Endothelial cell of umbilical vein (primary cell): ENCODE results near the gene ADARB2. TPM values are rescaled to one million over a fixed set of nuclear protein-coding genes. Genes with fewer than 3 reads are reported as not detected.

Experiments
- BruUV-seq: library from RNA; stranded (reverse); fragments of 400-500 nt; replicated peaks from 2 replicates; lab custom pipeline; 2021; lab: Mats Ljungman, UMichigan
- CTCF ChIA-PET: fragments of 300-600, 350-600 bp; sonication (Branson Sonifier 250); formaldehyde crosslinking; loops from one replicate; lab custom pipeline; 2021; ENCODE audit warnings: antibody characterized with exemption, inconsistent platforms; lab: Charles Lee
- POLR2A ChIA-PET: fragments of 300-600, 350-600 bp; sonication (Branson Sonifier 250); formaldehyde crosslinking; loops from one replicate; lab custom pipeline; 2021; ENCODE audit warnings: antibody characterized with exemption, inconsistent platforms; lab: Charles Lee
- DNase-seq: peaks from one replicate; pipeline ENCODE4 v3.0.0-alpha.2; 2011; ENCODE audit warnings: low read depth, low spot score
- FAIRE-seq: peaks from 2 replicates; lab custom pipeline; 2011; peaks lifted over from hg19 to GRCh38; lab: Jason Lieb, UNC
- H2AFZ ChIP-seq: 2 replicates; pipeline ENCODE4 v1.6.0; 2012; ENCODE audit warnings: low read depth, low read length, control low read depth, inconsistent platforms
- H3K27ac ChIP-seq: 2 replicates; pipeline ENCODE4 v1.5.1; 2011; ENCODE audit warnings: low read depth, mild to moderate bottlenecking, control low read depth, low read length, moderate library complexity; ENCODE audit not compliant: insufficient read depth
- H3K27me3 ChIP-seq, 2 experiments: 2 replicates each; pipeline versions ENCODE4 v1.6.0 to v1.6.1; 2011; ENCODE audit warnings: low read length in 2 of 2, mixed read lengths in 1 of 2; ENCODE audit not compliant: control insufficient read depth in 2 of 2, insufficient read depth in 2 of 2
- H3K36me3 ChIP-seq, 2 experiments: 2 replicates in 1 of 2; 3 replicates in 1 of 2; pipeline ENCODE4 v1.5.1; 2011; ENCODE audit warnings: low read length in 2 of 2, mild to moderate bottlenecking in 1 of 2, moderate library complexity in 1 of 2; ENCODE audit not compliant: control insufficient read depth in 2 of 2, insufficient read depth in 2 of 2; ENCODE audit errors: extremely low read depth in 1 of 2
- H3K4me1 ChIP-seq: 3 replicates; pipeline ENCODE4 v1.5.1; 2011; ENCODE audit warnings: mild to moderate bottlenecking, low read length; ENCODE audit not compliant: control insufficient read depth, insufficient read depth; ENCODE audit errors: extremely low read depth
- H3K4me2 ChIP-seq: 2 replicates; pipeline ENCODE4 v1.6.1; 2011; ENCODE audit warnings: low read length, control low read depth, mixed read lengths; ENCODE audit not compliant: insufficient read depth
- H3K4me3 ChIP-seq, 3 experiments: fragments of 200-600 bp in 1 of 3; sonication (generic), shearing (Covaris generic) in 1 of 3; replicated peaks in 1 of 3; 2 replicates each; pipeline ENCODE4 v1.5.1; 2011 to 2016; ENCODE audit warnings: control low read depth in 3 of 3, low read length in 3 of 3, mild to moderate bottlenecking in 2 of 3, inconsistent platforms in 1 of 3, low read depth in 1 of 3, moderate library complexity in 1 of 3; ENCODE audit not compliant: insufficient read depth in 1 of 3
- H3K79me2 ChIP-seq: 2 replicates; pipeline ENCODE4 v1.6.0; 2012; ENCODE audit warnings: low read length, inconsistent platforms; ENCODE audit not compliant: control insufficient read depth, insufficient read depth
- H3K9ac ChIP-seq: replicated peaks from 2 replicates; pipeline ENCODE3; 2011; ENCODE audit warnings: low read length, control low read depth; ENCODE audit not compliant: insufficient read depth; ENCODE audit errors: extremely low read depth
- H3K9me1 ChIP-seq: replicated peaks from 3 replicates; pipeline ENCODE4 v1.6.0; 2011; ENCODE audit warnings: mild to moderate bottlenecking, low read length; ENCODE audit not compliant: control insufficient read depth, insufficient read depth; ENCODE audit errors: extremely low read depth
- H3K9me3 ChIP-seq: replicated peaks from 2 replicates; pipeline ENCODE4 v1.5.1; 2012; ENCODE audit warnings: low read length, inconsistent platforms; ENCODE audit not compliant: control insufficient read depth, insufficient read depth
- H4K20me1 ChIP-seq: replicated peaks from 2 replicates; pipeline ENCODE3; 2011; ENCODE audit warnings: mild to moderate bottlenecking, low read length; ENCODE audit not compliant: control insufficient read depth, insufficient read depth; ENCODE audit errors: extremely low read depth
- EZH2 ChIP-seq: IDR thresholded peaks from 2 replicates; pipeline ENCODE4 v1.6.1; 2012; ENCODE audit warnings: borderline replicate concordance, low read depth, mild to moderate bottlenecking, moderate library complexity, low read length, inconsistent platforms; ENCODE audit not compliant: severe bottlenecking
- FOS ChIP-seq: IDR thresholded peaks from 2 replicates; pipeline ENCODE4 v1.6.1; 2011; ENCODE audit warnings: mild to moderate bottlenecking, low read length, moderate library complexity, borderline replicate concordance; ENCODE audit not compliant: insufficient read depth
- GATA2 ChIP-seq: IDR thresholded peaks from 2 replicates; pipeline ENCODE4 v1.7.0; 2011; ENCODE audit warnings: low read depth, mild to moderate bottlenecking, moderate library complexity, mixed read lengths, low read length; ENCODE audit not compliant: insufficient read length, insufficient read depth
- JUN ChIP-seq: IDR thresholded peaks from 2 replicates; pipeline ENCODE4 v1.6.1; 2011; ENCODE audit warnings: borderline replicate concordance, low read depth; ENCODE audit not compliant: insufficient read length, insufficient read depth
- MYC ChIP-seq: IDR thresholded peaks from one replicate; pipeline ENCODE4 v1.6.1; 2011; ENCODE audit warnings: mild to moderate bottlenecking, low read depth, low read length
- POLR2A ChIP-seq: IDR thresholded peaks from 2 replicates; pipeline ENCODE4 v1.6.1; 2012; ENCODE audit warnings: low read depth, mild to moderate bottlenecking, control low read depth, low read length
- POLR2AphosphoS5 ChIP-seq: IDR thresholded peaks from 2 replicates; pipeline ENCODE4 v1.6.1; 2012; ENCODE audit warnings: low read depth, mild to moderate bottlenecking, control low read depth, low read length, moderate library complexity; ENCODE audit not compliant: insufficient read depth
- dilution Hi-C: fragments of 300-500 bp; cut with MboI; formaldehyde crosslinking; loops from one replicate; pipeline ENCODE4 v1.15.0; 2019; ENCODE audit warnings: low sequenced_read_pairs; ENCODE audit not compliant: extremely low pct_ligation_motif_present
- intact Hi-C: fragments of 100-400 bp; cut with micrococcal nuclease; formaldehyde crosslinking; loops from one replicate; pipeline ENCODE4 v1.10.0; 2022
- polyA plus RNA-seq, 4 experiments: library from polyadenylated mRNA; depleted of rRNA in 3 of 4; stranded (reverse) in 3 of 4; unstranded in 1 of 4; fragments of >200 nt; gene quantifications; 2 replicates each; pipeline versions ENCODE4 v1.2.1 to v1.2.3, GENCODE V29; 2011 to 2012; ENCODE audit warnings: missing spikeins in 1 of 4
- total RNA-seq: library from RNA; stranded (reverse); gene quantifications from 2 replicates; pipeline ENCODE4 v1.2.3, GENCODE V29; 2021
- TF ChIP-seq, protein P1 (sequence below): IDR thresholded peaks from 2 replicates; pipeline ENCODE4 v1.6.1; 2011; ENCODE audit not compliant: insufficient read depth, insufficient read length
- TF ChIP-seq, protein P2 (sequence below), 2 donors: IDR thresholded peaks; 1 replicate in 1 of 2; 2 replicates in 1 of 2; pipeline ENCODE4 v1.5.1; 2011; ENCODE audit warnings: low read length in 2 of 2, mild to moderate bottlenecking in 2 of 2, moderate library complexity in 2 of 2, control low read depth in 1 of 2, inconsistent platforms in 1 of 2, low read depth in 1 of 2; ENCODE audit not compliant: insufficient read depth in 1 of 2; ENCODE audit errors: extremely low read depth in 1 of 2

Gene ADARB2
- total and polyA plus RNA-seq, 2 donors (not counting 3 experiments of a cell fraction or from before 2014, with no cell fraction given) = not detected

DNA sequence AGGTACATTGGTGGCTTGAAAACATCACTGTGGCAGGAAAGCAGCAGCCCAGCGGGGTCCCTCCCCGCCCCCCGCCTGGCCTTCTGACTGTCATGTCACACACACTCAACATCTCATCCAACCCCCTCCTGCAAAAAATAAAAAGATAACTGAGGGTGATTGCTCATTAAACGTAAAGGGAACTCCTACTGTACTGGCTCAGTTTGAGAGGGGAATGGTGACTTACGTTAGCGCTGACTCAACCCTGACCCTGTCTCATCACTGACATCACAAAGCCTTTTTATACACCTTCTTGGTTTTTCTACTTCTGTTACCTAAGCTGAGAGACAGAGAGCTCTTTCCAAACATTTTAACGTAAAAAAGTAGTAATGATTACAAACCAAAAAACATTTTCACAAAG lies 48.8 kb downstream of the ADARB2 start:
- Histone ChIP-seq H4K20me1 (no peaks in the 10 kb centered on the region), H3K9me1 (no peaks in the 10 kb centered on the region), H2AFZ (no peak overlapping the region), H3K79me2 (no peaks in the 10 kb centered on the region), H3K36me3 (no peaks in the 10 kb centered on the region), H3K4me3 (no peak overlapping the region), H3K9me3 (peaks cover 10% of the 10 kb centered on the region), H3K9ac (no peak overlapping the region), H3K27ac (no peak overlapping the region), H3K27me3 (no peaks in the 10 kb centered on the region), H3K4me2 (no peak overlapping the region), H3K4me1 (no peaks in the 10 kb centered on the region)
- no TSS peak for BruUV-seq
- intact Hi-C loops (no loop called here), dilution Hi-C loops (no loop called here)
- TF ChIP-seq EZH2 (no peak), JUN (no peak), MYC (no peak), POLR2AphosphoS5 (no peak), FOS (no peak), GATA2 (no peak), POLR2A (no peak)
- TF ChIP-seq, protein P1, sequence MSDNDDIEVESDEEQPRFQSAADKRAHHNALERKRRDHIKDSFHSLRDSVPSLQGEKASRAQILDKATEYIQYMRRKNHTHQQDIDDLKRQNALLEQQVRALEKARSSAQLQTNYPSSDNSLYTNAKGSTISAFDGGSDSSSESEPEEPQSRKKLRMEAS = no peak
- TF ChIP-seq, protein P2, sequence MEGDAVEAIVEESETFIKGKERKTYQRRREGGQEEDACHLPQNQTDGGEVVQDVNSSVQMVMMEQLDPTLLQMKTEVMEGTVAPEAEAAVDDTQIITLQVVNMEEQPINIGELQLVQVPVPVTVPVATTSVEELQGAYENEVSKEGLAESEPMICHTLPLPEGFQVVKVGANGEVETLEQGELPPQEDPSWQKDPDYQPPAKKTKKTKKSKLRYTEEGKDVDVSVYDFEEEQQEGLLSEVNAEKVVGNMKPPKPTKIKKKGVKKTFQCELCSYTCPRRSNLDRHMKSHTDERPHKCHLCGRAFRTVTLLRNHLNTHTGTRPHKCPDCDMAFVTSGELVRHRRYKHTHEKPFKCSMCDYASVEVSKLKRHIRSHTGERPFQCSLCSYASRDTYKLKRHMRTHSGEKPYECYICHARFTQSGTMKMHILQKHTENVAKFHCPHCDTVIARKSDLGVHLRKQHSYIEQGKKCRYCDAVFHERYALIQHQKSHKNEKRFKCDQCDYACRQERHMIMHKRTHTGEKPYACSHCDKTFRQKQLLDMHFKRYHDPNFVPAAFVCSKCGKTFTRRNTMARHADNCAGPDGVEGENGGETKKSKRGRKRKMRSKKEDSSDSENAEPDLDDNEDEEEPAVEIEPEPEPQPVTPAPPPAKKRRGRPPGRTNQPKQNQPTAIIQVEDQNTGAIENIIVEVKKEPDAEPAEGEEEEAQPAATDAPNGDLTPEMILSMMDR (IDR thresholded peaks at IDR 0.05; ENCODE audit: extremely low read depth in 1 of 2, insufficient read depth in 1 of 2, low read depth in 1 of 2, low read length in 2 of 2) = no peak
- DNase-seq = no peak
- ChIA-PET POLR2A (no interaction called here), CTCF (no interaction called here)
- FAIRE-seq = no peak
